ENCODE data around the gene TKFC.

TKFC gene, protein sequence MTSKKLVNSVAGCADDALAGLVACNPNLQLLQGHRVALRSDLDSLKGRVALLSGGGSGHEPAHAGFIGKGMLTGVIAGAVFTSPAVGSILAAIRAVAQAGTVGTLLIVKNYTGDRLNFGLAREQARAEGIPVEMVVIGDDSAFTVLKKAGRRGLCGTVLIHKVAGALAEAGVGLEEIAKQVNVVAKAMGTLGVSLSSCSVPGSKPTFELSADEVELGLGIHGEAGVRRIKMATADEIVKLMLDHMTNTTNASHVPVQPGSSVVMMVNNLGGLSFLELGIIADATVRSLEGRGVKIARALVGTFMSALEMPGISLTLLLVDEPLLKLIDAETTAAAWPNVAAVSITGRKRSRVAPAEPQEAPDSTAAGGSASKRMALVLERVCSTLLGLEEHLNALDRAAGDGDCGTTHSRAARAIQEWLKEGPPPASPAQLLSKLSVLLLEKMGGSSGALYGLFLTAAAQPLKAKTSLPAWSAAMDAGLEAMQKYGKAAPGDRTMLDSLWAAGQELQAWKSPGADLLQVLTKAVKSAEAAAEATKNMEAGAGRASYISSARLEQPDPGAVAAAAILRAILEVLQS

DNA sequence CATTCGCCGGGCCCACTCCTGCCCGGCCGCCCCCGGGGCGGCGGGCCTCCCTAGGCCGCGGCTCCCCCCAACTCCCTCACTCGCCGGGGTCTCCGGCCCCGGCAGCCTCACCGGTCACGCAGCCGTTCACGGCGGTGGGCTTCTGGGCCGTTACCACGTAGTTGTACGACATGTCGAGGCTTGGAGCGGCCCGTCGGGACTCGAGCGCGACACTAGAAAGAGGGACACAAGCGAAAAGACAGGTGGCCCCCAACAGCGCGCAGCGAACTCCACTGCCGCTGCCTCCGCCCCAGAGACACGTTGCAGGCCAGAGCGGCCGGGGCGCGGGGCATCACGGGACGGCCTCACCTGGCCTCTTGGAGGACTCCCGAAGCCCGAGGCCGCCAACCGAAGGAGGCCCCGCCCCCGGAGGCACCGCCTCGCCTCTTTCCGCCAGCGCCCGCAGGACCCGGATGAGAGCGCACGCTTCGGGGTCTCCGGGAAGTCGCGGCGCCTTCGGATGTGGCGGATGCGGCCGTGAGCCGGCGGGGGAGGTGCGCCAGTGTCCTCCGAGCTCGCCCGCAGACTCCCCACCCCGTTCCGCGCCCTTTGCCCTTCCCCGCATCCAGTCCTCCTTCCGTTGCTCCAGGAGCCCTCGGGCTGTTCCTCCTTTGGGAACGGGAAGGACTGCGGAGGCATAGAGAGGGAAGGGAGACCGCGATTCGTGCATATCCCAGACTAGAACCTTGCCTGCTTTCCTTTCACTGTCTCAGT is at the start of gene TKFC, which contains the start of gene DDB1:
Gene TKFC, plus strand, starts transcription at position 432 of the 753 bp plus-strand sequence. CDS start 1,501 bp downstream, outside the sequence.
Gene DDB1, minus strand, starts transcription at position 309 of the 753 bp plus-strand sequence. Its CDS starts 137 bp downstream, at position 172.
- Mint-ChIP-seq H3K9me3 (no peaks in the 10 kb centered on the region), H3K4me3 (peak within 1 kb of the TSS; percentile 98), H3K36me3 (no peaks in the 10 kb centered on the region), H3K27ac (peak within 1 kb of the TSS; percentile 99), H3K4me1 (peaks cover 66% of the 10 kb centered on the region)
- ATAC-seq, result peak; percentile 95
- DNase-seq (ENCODE audit: low spot score in 2 of 2), result peak; percentile 96 to 98

DNA sequence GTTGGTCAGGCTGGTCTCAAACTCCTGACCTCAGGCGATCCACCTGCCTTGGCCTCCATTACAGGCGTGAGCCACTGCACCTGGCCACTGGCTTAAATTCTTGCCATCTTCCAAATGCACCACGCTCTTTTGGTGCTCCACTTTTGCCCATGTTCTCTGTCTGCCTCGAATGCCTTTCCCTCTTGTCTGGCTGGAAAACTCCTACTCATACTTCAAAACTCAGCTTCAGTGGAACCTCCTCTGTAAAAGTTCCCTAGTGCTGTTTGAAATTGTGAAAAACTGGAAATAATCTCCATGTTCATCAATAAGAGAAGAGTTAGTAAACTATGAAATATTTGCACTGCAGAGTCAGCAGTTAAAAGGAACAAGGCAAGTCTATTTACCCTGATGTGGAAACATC is 49.4 kb upstream of the TKFC start:
- H3K36me3 Mint-ChIP-seq, result peaks cover 2% of the 10 kb centered on the region
- peaks cover 6% of the 10 kb centered on the region for H3K4me1 Mint-ChIP-seq

DNA sequence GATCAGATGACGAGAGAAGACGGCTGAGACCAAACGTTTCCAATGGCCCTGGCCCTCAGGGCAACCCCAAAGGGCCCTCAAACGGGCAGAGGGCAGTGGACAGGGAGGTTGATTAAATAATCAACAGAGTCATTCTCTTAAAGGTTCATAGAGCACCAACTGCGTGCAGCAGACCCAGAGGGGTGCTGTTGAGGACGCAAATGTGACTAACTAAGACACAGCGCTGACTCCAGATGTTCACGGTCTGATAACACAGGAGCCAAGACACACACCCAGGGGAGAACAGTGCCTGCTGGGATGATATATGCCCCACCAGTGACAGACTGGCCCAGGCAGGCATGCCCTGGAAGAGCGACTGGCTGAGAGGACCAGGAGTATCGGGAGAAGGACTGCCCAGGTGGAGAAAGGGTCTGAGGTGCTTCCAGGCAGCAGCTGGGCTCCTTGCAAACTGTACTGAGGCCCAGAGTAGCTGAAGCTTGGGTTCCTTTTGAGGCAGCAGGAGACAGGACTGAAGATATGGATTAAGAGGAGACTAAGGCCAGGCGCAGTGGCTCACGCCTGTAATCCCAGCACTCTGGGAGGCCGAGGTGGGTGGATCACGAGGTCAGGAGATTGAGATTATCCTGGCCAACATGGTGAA is 45.6 kb upstream of the TKFC start:
- Mint-ChIP-seq H3K36me3 (no peaks in the 10 kb centered on the region), H3K9me3 (no peaks in the 10 kb centered on the region), H3K4me1 (no peaks in the 10 kb centered on the region), H3K27ac (peak overlapping the region; percentile 29), H3K4me3 (no peak overlapping the region)
- ATAC-seq, result no peak
- DNase-seq (ENCODE audit: low spot score in 2 of 2), result no peak

More for the DNA sequence above, 49.4 kb upstream of the TKFC start:
- no peak overlapping the region for H3K4me3 Mint-ChIP-seq
- DNase-seq (ENCODE audit: low spot score in 2 of 2) (no peak), ATAC-seq (no peak)
- peaks cover 3% of the 10 kb centered on the region for H3K9me3 Mint-ChIP-seq
- no peak overlapping the region for H3K27ac Mint-ChIP-seq

DNA sequence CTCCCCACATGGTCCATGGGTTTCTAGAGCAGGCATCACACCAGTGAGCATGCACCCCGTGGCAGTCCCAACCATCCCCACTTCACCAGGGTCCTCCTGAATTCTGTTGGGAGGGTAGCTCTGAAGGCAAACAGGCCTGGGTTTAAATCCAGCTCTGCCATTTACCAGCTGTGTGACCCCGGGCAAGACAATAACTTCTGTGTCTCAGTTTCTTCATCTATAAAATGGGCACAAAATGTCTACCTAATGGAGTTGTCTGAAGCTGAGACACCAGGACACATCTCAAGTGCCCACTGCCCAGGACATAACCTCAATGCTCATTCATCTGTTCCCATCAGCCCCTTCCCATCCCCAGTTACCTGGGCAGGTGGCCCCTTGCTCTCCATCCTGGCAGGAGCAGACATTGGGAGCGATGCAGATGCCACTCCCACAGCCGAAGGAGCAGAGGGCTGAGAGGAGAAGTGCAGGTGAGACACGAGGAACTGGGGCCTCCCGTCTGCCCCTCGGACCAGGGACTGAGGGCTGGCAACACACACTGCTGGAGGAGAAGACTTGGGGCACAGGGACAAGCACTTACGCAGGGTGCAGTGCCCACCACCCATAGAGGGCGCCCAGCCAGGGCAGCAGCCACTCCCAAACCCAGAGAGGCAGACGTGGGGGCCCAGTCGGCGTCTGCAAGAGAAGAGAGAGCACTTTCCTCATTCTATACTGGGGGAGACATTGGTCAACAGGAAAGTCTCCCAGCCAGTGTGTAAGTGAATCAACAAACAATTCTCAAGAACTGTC is 41.9 kb upstream of the TKFC start:
- Mint-ChIP-seq H3K36me3 (peaks cover 9% of the 10 kb centered on the region), H3K9me3 (no peaks in the 10 kb centered on the region), H3K4me1 (peaks cover 11% of the 10 kb centered on the region), H3K27ac (no peak overlapping the region), H3K4me3 (no peak overlapping the region)
- DNase-seq (ENCODE audit: low spot score in 2 of 2) (no peak), ATAC-seq (no peak)

DNA sequence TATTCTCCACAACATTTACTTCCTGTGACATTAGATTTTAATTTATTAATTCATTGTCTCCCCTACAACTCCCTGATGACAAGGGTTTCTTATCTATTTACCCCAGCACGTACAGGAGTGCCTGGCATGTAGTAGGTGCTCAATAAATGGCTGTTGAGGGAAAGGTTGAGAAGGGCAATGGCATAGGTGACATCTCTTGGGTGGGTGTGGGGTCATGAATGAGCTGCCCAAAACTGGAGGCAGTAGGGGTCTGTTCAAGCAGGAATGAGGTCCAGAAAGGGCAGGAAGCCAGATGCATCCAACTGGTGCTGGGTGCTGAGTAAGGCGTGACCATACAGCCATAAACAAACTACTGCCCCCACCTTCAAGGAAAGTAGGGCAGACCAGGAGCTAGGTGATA is 40.7 kb upstream of the TKFC start:
- H3K9me3 Mint-ChIP-seq, result no peaks in the 10 kb centered on the region
- no peak overlapping the region for H3K4me3 Mint-ChIP-seq
- no peak overlapping the region for H3K27ac Mint-ChIP-seq
- no peak for DNase-seq (ENCODE audit: low spot score in 2 of 2)
- ATAC-seq, result no peak
- peaks cover 17% of the 10 kb centered on the region for H3K36me3 Mint-ChIP-seq
- peaks cover 17% of the 10 kb centered on the region for H3K4me1 Mint-ChIP-seq

DNA sequence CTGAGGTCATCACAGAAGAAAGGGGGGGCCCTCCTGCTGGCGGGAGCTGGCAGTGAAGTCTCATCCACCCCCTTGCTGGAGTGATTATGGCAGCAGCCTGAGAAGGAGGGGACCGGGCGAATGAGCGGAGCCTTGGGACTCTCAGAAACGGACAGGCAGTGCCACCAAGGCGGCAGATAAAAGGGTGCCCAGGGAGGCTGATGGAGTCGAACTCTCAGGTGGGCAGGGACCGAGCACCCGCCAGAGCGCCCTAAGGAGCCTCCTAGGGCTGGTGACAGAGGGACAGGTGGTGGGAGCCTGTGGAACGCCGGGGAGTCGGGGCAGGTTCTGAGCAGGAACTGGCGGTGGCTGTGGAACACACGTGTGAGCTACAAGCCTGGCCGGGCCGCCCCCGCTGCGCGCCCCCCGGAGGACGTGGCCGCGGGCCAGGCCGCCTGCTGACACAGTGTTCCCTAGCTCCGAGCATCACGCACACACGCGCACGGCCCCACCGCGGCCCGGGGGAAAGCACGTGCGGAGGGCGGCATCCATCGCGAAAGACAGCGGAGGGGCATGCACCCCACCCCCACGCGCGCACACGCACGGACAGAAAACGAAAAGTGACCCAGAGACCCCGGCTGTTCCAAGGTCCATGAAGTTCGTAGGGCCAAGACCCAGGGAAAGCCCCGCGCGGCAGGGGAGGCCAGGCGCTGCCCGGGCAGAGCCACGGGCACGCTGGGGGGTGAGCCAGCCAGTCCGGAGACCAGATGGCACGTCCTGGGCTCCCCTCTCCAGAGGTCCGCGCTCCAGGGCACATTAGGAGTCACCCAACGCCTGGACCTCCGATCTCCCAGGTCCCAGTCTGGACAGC is 38.9 kb upstream of the TKFC start:
- Mint-ChIP-seq H3K4me3 (peak overlapping the region; percentile 78), H3K4me1 (peaks cover 34% of the 10 kb centered on the region), H3K36me3 (peaks cover 27% of the 10 kb centered on the region), H3K27ac (peak overlapping the region; percentile 73), H3K9me3 (no peaks in the 10 kb centered on the region)
- peak; percentile 69 for ATAC-seq
- peak; percentile 15 to 65 for DNase-seq (ENCODE audit: low spot score in 2 of 2)

DNA sequence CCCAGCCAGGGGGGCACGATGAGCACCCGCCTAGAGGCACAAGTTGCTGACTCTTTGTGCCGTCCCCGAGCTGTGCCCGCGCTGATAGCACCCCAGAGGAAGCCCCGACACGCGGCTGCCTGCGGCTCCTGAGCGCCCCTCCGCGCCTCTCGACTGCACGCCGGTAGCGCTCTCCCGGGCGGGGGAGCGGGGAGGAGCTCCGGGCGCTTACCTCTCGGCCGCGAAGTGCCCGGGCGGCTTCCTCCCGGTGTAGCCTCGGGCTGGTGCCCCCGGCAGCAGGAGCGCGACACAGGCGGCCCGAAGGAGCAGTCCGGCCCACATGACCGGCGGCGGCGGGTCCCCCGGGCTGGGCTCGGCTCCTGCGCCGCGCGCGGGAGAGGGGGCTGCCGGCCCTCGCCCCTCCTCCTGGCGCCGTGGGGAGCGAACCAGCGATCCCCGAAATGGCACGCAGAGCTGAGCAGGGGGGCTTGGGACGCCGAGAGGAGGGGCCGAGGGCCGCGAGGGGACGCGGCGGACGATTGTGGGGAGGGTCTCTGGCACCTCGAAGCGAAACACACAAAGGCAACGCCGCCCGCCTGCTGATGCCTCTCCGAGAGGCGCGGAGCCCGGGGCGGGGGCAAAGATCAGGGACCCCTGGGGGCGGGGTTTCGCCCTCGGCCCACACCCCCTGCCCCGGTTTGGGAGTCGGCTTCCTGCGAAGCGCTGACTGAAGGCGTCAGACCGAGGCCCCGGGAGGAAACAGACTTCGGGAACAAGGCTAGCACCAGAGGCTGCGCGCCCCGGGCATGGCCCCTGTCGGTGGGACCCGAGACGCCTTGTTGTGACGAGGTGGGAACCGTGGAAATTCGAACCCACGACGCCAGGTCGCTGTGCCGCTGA is 38.1 kb upstream of the TKFC start, which contains the start of gene VWCE:
Gene VWCE, minus strand, starts transcription at position 600 of the 879 bp plus-strand sequence. Its CDS starts 279 bp downstream, at position 321.
- peak within 1 kb of the TSS; percentile 78 for H3K4me3 Mint-ChIP-seq
- H3K9me3 Mint-ChIP-seq, result no peaks in the 10 kb centered on the region
- peak; percentile 64 to 84 for DNase-seq (ENCODE audit: low spot score in 2 of 2)
- H3K27ac Mint-ChIP-seq, result peak within 1 kb of the TSS; percentile 73
- peaks cover 35% of the 10 kb centered on the region for H3K4me1 Mint-ChIP-seq
- peak; percentile 90 for ATAC-seq
- H3K36me3 Mint-ChIP-seq, result peaks cover 27% of the 10 kb centered on the region

DNA sequence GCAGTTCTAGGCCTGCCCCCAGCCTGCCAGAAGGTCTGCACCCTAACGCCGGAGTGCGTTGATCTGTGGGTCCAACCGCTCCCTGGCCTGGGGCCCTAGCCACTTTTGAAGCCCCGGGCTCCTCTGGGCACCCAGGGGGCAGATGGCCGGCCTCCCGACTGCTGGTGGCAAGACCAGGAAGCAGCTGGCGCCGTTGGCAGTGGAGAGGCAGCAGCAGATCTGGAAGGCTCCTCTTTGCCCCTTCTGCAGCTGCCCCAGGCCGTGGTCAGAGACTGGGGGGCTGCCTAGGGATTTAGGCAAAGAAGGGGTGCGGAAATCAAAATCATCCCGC is 37.5 kb upstream of the TKFC start:
- no peak overlapping the region for H3K27ac Mint-ChIP-seq
- H3K9me3 Mint-ChIP-seq, result no peaks in the 10 kb centered on the region
- peaks cover 27% of the 10 kb centered on the region for H3K36me3 Mint-ChIP-seq
- H3K4me1 Mint-ChIP-seq, result peaks cover 35% of the 10 kb centered on the region
- peak overlapping the region; percentile 78 for H3K4me3 Mint-ChIP-seq
- no peak for ATAC-seq
- no peak for DNase-seq (ENCODE audit: low spot score in 2 of 2)

DNA sequence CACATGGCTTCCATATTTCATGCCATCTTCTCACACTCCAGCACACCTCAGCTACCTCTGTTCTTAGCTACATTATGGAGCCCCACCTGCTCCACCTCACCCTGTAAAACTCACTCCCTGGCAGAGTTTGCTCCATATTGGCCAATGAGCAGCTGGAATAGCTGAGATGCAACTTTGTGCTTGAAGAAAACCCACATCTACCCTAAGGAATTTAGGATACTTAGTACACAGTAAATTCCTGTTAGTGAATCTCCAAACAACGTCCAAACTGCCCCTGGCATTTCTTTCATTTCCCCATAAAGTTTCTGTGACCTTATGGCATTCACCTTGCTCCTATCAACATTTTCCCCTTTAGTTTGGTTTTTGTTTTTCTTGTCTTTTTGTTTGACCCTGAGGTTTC is 35.7 kb upstream of the TKFC start:
- H3K36me3 Mint-ChIP-seq, result peaks cover 27% of the 10 kb centered on the region
- peak overlapping the region; percentile 62 for H3K27ac Mint-ChIP-seq
- DNase-seq (ENCODE audit: low spot score in 2 of 2) (no peak), ATAC-seq (no peak)
- H3K9me3 Mint-ChIP-seq, result no peaks in the 10 kb centered on the region
- H3K4me1 Mint-ChIP-seq, result peaks cover 35% of the 10 kb centered on the region
- H3K4me3 Mint-ChIP-seq, result no peak overlapping the region

DNA sequence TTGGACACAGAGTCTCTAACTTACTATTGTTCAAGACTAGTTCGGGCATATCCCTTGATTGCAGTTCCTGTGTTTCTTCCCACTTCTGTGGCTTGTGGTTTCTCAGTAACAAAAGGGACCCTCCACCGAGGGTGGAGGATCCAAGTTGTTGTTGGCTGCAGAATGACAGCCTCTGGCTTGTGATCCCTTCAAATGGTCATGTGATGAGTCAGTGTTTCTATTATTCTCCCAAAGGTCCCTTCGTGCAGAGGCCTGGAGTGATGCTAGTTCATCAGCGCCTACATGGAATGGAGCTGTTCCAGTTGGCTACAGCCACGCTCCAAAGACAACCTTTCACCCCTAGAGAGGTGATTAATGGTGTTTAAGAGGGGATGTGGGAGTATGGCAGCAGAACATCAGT is 35.3 kb upstream of the TKFC start:
- peaks cover 27% of the 10 kb centered on the region for H3K36me3 Mint-ChIP-seq

DNA sequence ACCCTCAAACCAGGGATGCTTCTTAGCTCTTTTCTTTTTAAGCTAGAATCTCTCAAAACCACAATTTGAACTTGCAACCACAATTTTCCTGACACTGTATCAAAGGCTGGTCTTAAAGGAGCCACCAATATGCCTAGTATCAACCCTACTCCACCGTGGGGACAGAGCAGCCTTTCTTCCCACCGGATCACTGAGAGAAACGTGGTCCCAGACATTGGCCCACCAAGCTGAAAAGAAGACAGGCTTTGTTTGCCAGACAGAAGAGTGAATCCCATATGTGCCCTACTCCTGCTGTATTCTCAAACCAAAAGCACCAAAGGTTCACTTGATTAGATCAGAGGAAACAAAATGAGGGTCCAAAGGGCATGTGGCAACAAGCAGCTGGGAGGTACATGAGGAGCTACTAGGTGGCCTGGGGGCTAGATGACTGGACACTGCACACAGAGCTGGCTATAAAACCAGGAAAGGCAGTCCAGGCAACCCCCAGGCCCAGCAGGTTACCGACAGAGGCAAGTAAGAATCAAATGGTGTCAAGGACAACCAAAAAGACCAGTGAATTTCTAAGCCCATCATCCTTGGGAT is 34.3 kb upstream of the TKFC start:
- no peak overlapping the region for H3K4me3 Mint-ChIP-seq
- no peak for DNase-seq (ENCODE audit: low spot score in 2 of 2)
- H3K27ac Mint-ChIP-seq, result peak overlapping the region; percentile 84
- H3K4me1 Mint-ChIP-seq, result peaks cover 28% of the 10 kb centered on the region
- H3K36me3 Mint-ChIP-seq, result peaks cover 21% of the 10 kb centered on the region
- no peak for ATAC-seq
- H3K9me3 Mint-ChIP-seq, result no peaks in the 10 kb centered on the region

More for the DNA sequence above, 35.3 kb upstream of the TKFC start:
- DNase-seq (ENCODE audit: low spot score in 2 of 2) (no peak), ATAC-seq (no peak)
- Mint-ChIP-seq H3K9me3 (no peaks in the 10 kb centered on the region), H3K4me3 (no peak overlapping the region), H3K4me1 (peaks cover 35% of the 10 kb centered on the region), H3K27ac (no peak overlapping the region)

DNA sequence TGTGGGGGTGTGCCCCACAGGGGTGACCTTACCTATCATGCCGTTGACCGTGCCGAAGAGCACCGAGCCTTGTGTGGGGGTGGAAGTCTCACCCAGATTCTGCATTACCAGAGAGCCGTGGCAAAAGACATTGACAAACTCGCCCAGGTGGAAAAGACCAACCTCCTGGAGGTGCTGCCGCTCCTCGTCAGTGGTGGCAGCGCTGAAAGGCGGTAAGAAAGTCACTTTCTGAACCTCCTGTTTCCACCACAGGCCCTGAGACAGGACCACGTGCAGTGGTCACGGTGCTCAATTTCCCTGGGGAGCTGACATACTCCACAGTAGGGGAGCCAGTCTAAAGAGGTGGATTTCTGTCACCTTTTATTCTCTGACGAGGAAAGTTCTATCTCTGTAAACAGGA is 30.5 kb upstream of the TKFC start:
- peaks cover 17% of the 10 kb centered on the region for H3K4me1 Mint-ChIP-seq
- ATAC-seq (no peak), DNase-seq (ENCODE audit: low spot score in 2 of 2) (no peak)
- H3K27ac Mint-ChIP-seq, result no peak overlapping the region
- H3K36me3 Mint-ChIP-seq, result peaks cover 7% of the 10 kb centered on the region
- H3K4me3 Mint-ChIP-seq, result no peak overlapping the region
- H3K9me3 Mint-ChIP-seq, result no peaks in the 10 kb centered on the region

DNA sequence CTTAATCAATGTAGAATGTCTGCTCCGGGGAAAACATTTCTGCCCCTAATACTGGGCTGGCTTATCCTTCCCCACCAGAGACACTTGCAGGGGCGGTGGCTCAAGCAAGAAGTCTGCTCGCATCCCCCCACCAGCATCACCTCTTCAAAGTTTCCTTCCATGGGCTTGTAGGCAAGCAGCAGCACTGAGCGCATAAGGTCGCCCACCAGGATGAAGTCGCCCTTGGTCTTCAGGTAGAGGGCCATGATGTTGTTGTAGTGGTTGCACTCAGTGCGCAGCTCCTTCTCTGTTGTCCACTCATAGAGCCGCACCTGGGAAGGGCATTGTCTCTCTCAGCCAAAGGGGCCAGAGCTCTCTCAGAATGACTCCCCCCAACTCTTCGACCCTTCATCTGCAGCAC is 29.3 kb upstream of the TKFC start:
- H3K27ac Mint-ChIP-seq, result no peak overlapping the region
- ATAC-seq, result no peak
- peaks cover 5% of the 10 kb centered on the region for H3K4me1 Mint-ChIP-seq
- DNase-seq (ENCODE audit: low spot score in 2 of 2), result no peak
- no peaks in the 10 kb centered on the region for H3K9me3 Mint-ChIP-seq
- H3K36me3 Mint-ChIP-seq, result no peaks in the 10 kb centered on the region
- no peak overlapping the region for H3K4me3 Mint-ChIP-seq

Data from stimulated activated effector memory CD8-positive, alpha-beta T cell treated with anti-CD3 and anti-CD28 coated beads, Interleukin-12 subunit alpha, Interleukin-12 subunit beta, amount 100 ng/mL, for 72 hours (primary cell).